GM21526 (cell line): ENCODE measurements around the gene DUSP15.
A peak's percentile ranks its signal among the peaks of the same experiment; 100 is the strongest.

Experiments
- ATAC-seq: cut with Tn5 transposase; IDR thresholded peaks from one replicate; pipeline ENCODE4 v1.9.1; 2021; ENCODE audit warnings: moderate library complexity; ENCODE audit not compliant: unreplicated experiment, low FRiP score

DUSP15 gene

GRCh38 chr20:31896049-31896448, 25.7 kb upstream of the DUSP15 start:
- no peak for ATAC-seq

- ATAC-seq, result peak; percentile 98
Observed at GRCh38 chr20:31894980-31895675, 24.8 kb upstream of the DUSP15 start.

- no peak for ATAC-seq
Observed at GRCh38 chr20:31890646-31891045, 20.3 kb upstream of the DUSP15 start.

GRCh38 chr20:31883829-31884228, 13.5 kb upstream of the DUSP15 start:
- no peak for ATAC-seq

GRCh38 chr20:31881945-31882344, 11.6 kb upstream of the DUSP15 start:
- no peak for ATAC-seq

GRCh38 chr20:31879143-31879987, 9.0 kb upstream of the DUSP15 start:
- ATAC-seq, result peak; percentile 82

- ATAC-seq, result no peak
Observed at GRCh38 chr20:31877684-31878083, 7.4 kb upstream of the DUSP15 start.

GRCh38 chr20:31875671-31876070, 5.3 kb upstream of the DUSP15 start:
- ATAC-seq, result no peak

- no peak for ATAC-seq
Observed at GRCh38 chr20:31872406-31872805, 2.1 kb upstream of the DUSP15 start.

GRCh38 chr20:31871618-31871954, 1.3 kb upstream of the DUSP15 start:
- ATAC-seq, result no peak

- ATAC-seq, result no peak
Observed at GRCh38 chr20:31870726-31871617, 645 bp upstream of the DUSP15 start.

- no peak for ATAC-seq
Observed at GRCh38 chr20:31869673-31869941, 720 bp downstream of the DUSP15 start.

- no peak for ATAC-seq
Observed at GRCh38 chr20:31868853-31869672, 1.3 kb downstream of the DUSP15 start.

- ATAC-seq, result no peak
Observed at GRCh38 chr20:31866221-31866620, 4.1 kb downstream of the DUSP15 start.

GRCh38 chr20:31864521-31865400, 5.6 kb downstream of the DUSP15 start:
- ATAC-seq, result no peak

- no peak for ATAC-seq
Observed at GRCh38 chr20:31863296-31864085, 6.8 kb downstream of the DUSP15 start.

GRCh38 chr20:31862506-31862905, 7.8 kb downstream of the DUSP15 start:
- ATAC-seq, result no peak

GRCh38 chr20:31862157-31862470, 8.2 kb downstream of the DUSP15 start:
- ATAC-seq, result no peak
